GM19328 (cell line): ENCODE results near the gene SLC17A8.

Experiments used
- ATAC-seq: cut with Tn5 transposase; IDR thresholded peaks from one replicate; pipeline ENCODE4 v1.9.1; 2021; ENCODE audit warnings: mild to moderate bottlenecking, moderate library complexity; ENCODE audit not compliant: unreplicated experiment

SLC17A8 gene

GRCh38 chr12:100368066-100368465 is 11.2 kb downstream of the SLC17A8 start:
- ATAC-seq, result no peak

- no peak for ATAC-seq
Observed at GRCh38 chr12:100371146-100371545, 14.3 kb downstream of the SLC17A8 start.

- no peak for ATAC-seq
Observed at GRCh38 chr12:100372853-100373640, 16.2 kb downstream of the SLC17A8 start.

- ATAC-seq, result no peak
Observed at GRCh38 chr12:100375038-100375735, 18.3 kb downstream of the SLC17A8 start.

GRCh38 chr12:100376161-100376560 is 19.3 kb downstream of the SLC17A8 start:
- ATAC-seq, result no peak

GRCh38 chr12:100381379-100381778 is 24.5 kb downstream of the SLC17A8 start:
- no peak for ATAC-seq

- no peak for ATAC-seq
Observed at GRCh38 chr12:100382338-100382737, 25.5 kb downstream of the SLC17A8 start.

GRCh38 chr12:100383586-100384558 is 27.0 kb downstream of the SLC17A8 start:
- ATAC-seq, result no peak

- ATAC-seq, result no peak
Observed at GRCh38 chr12:100384559-100384935, 27.7 kb downstream of the SLC17A8 start.

- ATAC-seq, result no peak
Observed at GRCh38 chr12:100388382-100388781, 31.5 kb downstream of the SLC17A8 start.

- ATAC-seq, result no peak
Observed at GRCh38 chr12:100391856-100392255, 35.0 kb downstream of the SLC17A8 start.

- ATAC-seq, result no peak
Observed at GRCh38 chr12:100393200-100393599, 36.3 kb downstream of the SLC17A8 start.

GRCh38 chr12:100395811-100396210 is 38.9 kb downstream of the SLC17A8 start:
- no peak for ATAC-seq

GRCh38 chr12:100398307-100398706 is 41.4 kb downstream of the SLC17A8 start:
- ATAC-seq, result no peak

- ATAC-seq, result no peak
Observed at GRCh38 chr12:100399095-100399494, 42.2 kb downstream of the SLC17A8 start.

GRCh38 chr12:100401660-100402059 is 44.8 kb downstream of the SLC17A8 start:
- no peak for ATAC-seq

GRCh38 chr12:100402763-100403162 is 45.9 kb downstream of the SLC17A8 start:
- ATAC-seq, result no peak

- no peak for ATAC-seq
Observed at GRCh38 chr12:100403446-100403845, 46.6 kb downstream of the SLC17A8 start.

GRCh38 chr12:100404769-100405407 is 48.0 kb downstream of the SLC17A8 start:
- peak; percentile 53 for ATAC-seq

GRCh38 chr12:100413001-100413400 is 56.1 kb downstream of the SLC17A8 start:
- no peak for ATAC-seq

- ATAC-seq, result no peak
Observed at GRCh38 chr12:100414739-100415138, 57.9 kb downstream of the SLC17A8 start.
